ENCODE results near the gene COX20. TPM values are rescaled to one million over a fixed set of nuclear protein-coding genes. Genes with fewer than 3 reads are reported as not detected.

Gene COX20
- total and polyA plus RNA-seq, 2 of the 13 experiments (the other 11 are each of a cell fraction or from before 2014, with no cell fraction given) = 34.4 to 95.8 TPM

DNA sequence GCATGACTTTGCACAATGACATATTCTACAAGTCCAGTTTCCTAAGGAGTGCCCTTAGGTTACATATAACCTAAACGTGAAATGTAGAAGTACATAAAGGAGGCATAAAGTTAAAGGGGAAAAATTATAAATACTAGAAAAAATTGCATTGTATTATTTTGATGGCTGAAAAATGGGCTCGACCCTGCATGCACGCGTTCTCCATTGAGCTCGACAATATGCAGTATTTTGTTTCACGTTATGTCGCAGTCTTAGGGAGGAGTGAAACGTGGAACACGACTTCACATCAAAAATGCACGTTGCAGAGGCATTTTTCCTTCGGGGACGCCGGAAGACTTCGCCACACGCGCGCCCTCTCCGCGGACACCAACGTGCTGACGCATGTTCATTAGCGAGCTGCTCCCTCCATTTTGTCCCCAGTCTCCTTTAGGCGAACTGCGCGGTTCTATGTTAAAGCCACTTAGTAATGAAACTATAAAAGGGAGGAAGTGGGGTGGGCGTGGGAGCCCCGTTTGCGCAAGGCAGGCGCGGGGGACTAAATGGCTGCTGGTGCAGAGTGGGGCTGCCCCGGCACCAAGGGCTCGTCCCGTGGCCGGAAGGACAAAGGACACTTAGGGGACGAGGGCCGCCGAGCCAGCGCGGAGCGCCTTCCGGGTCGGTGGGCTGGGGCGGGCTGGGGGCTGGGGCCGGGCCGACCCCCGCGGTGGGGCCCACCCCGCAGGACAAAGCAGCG, 749 bp upstream of the COX20 start (continued):
- TF ChIP-seq PCBP1 (IDR thresholded peaks at IDR 0.05; ENCODE audit: borderline replicate concordance, low read depth, low read length) (peak; percentile 87), ZSCAN25 (CRISPR knock-in tag; IDR thresholded peaks at IDR 0.05) (peak; percentile 28; the same call in 1 of the 2 replicates), NRL (CRISPR knock-in tag; IDR thresholded peaks at IDR 0.05; ENCODE audit: borderline replicate concordance) (peak; percentile 65; the same call in 1 of the 2 replicates), CEBPG (CRISPR knock-in tag; IDR thresholded peaks at IDR 0.05) (peak; percentile 95), ELF4 (CRISPR knock-in tag; IDR thresholded peaks at IDR 0.05; ENCODE audit: borderline replicate concordance) (0 out of 2 replicates have a peak, but pooled peaks have one; percentile 51), ZNF619 (CRISPR knock-in tag; IDR thresholded peaks at IDR 0.05) (0 out of 2 replicates have a peak, but pooled peaks have one; percentile 74), ZNF543 (CRISPR knock-in tag; IDR thresholded peaks at IDR 0.05) (peak; percentile 84; the same call in 1 of the 2 replicates), CBX2 (IDR thresholded peaks at IDR 0.05; ENCODE audit: low read depth, low read length) (no peak), CBX2 (CRISPR knock-in tag; IDR thresholded peaks at IDR 0.05; ENCODE audit: low read depth) (0 out of 2 replicates have a peak, but pooled peaks have one; percentile 36), FOXJ3 (CRISPR knock-in tag; IDR thresholded peaks at IDR 0.05; ENCODE audit: borderline replicate concordance) (peak; percentile 56)
- TF ChIP-seq, protein P1, sequence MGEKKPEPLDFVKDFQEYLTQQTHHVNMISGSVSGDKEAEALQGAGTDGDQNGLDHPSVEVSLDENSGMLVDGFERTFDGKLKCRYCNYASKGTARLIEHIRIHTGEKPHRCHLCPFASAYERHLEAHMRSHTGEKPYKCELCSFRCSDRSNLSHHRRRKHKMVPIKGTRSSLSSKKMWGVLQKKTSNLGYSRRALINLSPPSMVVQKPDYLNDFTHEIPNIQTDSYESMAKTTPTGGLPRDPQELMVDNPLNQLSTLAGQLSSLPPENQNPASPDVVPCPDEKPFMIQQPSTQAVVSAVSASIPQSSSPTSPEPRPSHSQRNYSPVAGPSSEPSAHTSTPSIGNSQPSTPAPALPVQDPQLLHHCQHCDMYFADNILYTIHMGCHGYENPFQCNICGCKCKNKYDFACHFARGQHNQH (CRISPR knock-in tag; IDR thresholded peaks at IDR 0.05) = peak; percentile 30; the same call in 1 of the 2 replicates
- TF ChIP-seq, protein P2, sequence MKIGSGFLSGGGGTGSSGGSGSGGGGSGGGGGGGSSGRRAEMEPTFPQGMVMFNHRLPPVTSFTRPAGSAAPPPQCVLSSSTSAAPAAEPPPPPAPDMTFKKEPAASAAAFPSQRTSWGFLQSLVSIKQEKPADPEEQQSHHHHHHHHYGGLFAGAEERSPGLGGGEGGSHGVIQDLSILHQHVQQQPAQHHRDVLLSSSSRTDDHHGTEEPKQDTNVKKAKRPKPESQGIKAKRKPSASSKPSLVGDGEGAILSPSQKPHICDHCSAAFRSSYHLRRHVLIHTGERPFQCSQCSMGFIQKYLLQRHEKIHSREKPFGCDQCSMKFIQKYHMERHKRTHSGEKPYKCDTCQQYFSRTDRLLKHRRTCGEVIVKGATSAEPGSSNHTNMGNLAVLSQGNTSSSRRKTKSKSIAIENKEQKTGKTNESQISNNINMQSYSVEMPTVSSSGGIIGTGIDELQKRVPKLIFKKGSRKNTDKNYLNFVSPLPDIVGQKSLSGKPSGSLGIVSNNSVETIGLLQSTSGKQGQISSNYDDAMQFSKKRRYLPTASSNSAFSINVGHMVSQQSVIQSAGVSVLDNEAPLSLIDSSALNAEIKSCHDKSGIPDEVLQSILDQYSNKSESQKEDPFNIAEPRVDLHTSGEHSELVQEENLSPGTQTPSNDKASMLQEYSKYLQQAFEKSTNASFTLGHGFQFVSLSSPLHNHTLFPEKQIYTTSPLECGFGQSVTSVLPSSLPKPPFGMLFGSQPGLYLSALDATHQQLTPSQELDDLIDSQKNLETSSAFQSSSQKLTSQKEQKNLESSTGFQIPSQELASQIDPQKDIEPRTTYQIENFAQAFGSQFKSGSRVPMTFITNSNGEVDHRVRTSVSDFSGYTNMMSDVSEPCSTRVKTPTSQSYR (CRISPR knock-in tag; IDR thresholded peaks at IDR 0.05; ENCODE audit: borderline replicate concordance) = peak; percentile 53; the same call in 1 of the 2 replicates
- TF ChIP-seq, protein P3, sequence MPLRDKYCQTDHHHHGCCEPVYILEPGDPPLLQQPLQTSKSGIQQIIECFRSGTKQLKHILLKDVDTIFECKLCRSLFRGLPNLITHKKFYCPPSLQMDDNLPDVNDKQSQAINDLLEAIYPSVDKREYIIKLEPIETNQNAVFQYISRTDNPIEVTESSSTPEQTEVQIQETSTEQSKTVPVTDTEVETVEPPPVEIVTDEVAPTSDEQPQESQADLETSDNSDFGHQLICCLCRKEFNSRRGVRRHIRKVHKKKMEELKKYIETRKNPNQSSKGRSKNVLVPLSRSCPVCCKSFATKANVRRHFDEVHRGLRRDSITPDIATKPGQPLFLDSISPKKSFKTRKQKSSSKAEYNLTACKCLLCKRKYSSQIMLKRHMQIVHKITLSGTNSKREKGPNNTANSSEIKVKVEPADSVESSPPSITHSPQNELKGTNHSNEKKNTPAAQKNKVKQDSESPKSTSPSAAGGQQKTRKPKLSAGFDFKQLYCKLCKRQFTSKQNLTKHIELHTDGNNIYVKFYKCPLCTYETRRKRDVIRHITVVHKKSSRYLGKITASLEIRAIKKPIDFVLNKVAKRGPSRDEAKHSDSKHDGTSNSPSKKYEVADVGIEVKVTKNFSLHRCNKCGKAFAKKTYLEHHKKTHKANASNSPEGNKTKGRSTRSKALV (CRISPR knock-in tag; IDR thresholded peaks at IDR 0.05) = peak; percentile 86; the same call in 1 of the 2 replicates
- TF ChIP-seq, protein P4, sequence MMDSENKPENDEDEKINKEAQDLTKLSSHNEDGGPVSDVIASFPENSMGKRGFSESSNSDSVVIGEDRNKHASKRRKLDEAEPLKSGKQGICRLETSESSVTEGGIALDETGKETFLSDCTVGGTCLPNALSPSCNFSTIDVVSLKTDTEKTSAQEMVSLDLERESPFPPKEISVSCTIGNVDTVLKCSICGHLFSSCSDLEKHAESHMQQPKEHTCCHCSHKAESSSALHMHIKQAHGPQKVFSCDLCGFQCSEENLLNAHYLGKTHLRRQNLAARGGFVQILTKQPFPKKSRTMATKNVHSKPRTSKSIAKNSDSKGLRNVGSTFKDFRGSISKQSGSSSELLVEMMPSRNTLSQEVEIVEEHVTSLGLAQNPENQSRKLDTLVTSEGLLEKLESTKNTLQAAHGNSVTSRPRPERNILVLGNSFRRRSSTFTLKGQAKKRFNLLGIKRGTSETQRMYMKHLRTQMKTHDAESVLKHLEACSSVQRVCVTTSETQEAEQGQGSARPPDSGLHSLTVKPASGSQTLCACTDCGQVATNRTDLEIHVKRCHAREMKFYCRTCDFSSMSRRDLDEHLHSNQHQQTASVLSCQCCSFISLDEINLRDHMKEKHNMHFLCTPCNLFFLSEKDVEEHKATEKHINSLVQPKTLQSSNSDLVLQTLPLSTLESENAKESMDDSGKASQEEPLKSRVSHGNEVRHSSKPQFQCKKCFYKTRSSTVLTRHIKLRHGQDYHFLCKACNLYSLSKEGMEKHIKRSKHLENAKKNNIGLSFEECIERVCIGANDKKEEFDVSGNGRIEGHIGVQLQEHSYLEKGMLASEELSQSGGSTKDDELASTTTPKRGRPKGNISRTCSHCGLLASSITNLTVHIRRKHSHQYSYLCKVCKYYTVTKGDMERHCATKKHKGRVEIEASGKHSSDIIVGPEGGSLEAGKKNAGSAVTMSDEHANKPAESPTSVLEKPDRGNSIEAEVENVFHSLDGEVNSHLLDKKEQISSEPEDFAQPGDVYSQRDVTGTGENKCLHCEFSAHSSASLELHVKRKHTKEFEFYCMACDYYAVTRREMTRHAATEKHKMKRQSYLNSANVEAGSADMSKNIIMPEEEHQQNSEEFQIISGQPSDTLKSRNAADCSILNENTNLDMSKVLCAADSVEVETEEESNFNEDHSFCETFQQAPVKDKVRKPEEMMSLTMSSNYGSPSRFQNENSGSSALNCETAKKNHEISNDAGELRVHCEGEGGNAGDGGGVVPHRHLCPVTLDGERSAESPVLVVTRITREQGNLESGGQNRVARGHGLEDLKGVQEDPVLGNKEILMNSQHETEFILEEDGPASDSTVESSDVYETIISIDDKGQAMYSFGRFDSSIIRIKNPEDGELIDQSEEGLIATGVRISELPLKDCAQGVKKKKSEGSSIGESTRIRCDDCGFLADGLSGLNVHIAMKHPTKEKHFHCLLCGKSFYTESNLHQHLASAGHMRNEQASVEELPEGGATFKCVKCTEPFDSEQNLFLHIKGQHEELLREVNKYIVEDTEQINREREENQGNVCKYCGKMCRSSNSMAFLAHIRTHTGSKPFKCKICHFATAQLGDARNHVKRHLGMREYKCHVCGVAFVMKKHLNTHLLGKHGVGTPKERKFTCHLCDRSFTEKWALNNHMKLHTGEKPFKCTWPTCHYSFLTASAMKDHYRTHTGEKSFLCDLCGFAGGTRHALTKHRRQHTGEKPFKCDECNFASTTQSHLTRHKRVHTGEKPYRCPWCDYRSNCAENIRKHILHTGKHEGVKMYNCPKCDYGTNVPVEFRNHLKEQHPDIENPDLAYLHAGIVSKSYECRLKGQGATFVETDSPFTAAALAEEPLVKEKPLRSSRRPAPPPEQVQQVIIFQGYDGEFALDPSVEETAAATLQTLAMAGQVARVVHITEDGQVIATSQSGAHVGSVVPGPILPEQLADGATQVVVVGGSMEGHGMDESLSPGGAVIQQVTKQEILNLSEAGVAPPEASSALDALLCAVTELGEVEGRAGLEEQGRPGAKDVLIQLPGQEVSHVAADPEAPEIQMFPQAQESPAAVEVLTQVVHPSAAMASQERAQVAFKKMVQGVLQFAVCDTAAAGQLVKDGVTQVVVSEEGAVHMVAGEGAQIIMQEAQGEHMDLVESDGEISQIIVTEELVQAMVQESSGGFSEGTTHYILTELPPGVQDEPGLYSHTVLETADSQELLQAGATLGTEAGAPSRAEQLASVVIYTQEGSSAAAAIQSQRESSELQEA (CRISPR knock-in tag; IDR thresholded peaks at IDR 0.05; ENCODE audit: not compliant biosample characterization) = peak; percentile 52

Measured in HepG2 (cell line).